HepG2 (cell line): Measurements from ENCODE around the gene INAFM1. TPM values are rescaled to one million over a fixed set of nuclear protein-coding genes. Genes with fewer than 3 reads are reported as not detected.

Experiments used
- CSRNP1 ChIP-seq: sonication (generic); formaldehyde crosslinking; IDR thresholded peaks from 2 replicates; pipeline ENCODE4 v1.8.1; 2023; ENCODE audit warnings: mild to moderate bottlenecking, missing genetic modification reagents
- FOSL2 ChIP-seq: sonication (generic); formaldehyde crosslinking; IDR thresholded peaks from 2 replicates; pipeline ENCODE4 v1.4.0; 2020; ENCODE audit warnings: missing genetic modification reagents
- KMT2B ChIP-seq: IDR thresholded peaks from 2 replicates; pipeline ENCODE4 v1.6.1; 2016; ENCODE audit warnings: missing genetic modification reagents, missing compliant biosample characterization
- MAFG ChIP-seq: sonication (generic); formaldehyde crosslinking; IDR thresholded peaks from 2 replicates; pipeline ENCODE4 v1.5.1; 2020; ENCODE audit warnings: mild to moderate bottlenecking, missing genetic modification reagents
- NR2F6 ChIP-seq, 2 experiments: IDR thresholded peaks; 2 replicates each; pipeline ENCODE4 v1.6.1; 2016; ENCODE audit warnings: antibody characterized with exemption in 1 of 2, mild to moderate bottlenecking in 1 of 2
- RFX5 ChIP-seq: IDR thresholded peaks from 2 replicates; pipeline ENCODE4 v1.6.1; 2011; ENCODE audit warnings: low read depth, low read length, improper control_type of control experiment
- TERF1 ChIP-seq: sonication (generic); formaldehyde crosslinking; IDR thresholded peaks from 2 replicates; pipeline ENCODE4 v1.8.0; 2022; ENCODE audit warnings: mild to moderate bottlenecking, missing genetic modification reagents, moderate library complexity
- ZBTB34 ChIP-seq: sonication (generic); formaldehyde crosslinking; IDR thresholded peaks from 2 replicates; pipeline ENCODE4 v1.8.0; 2022; ENCODE audit warnings: mild to moderate bottlenecking, missing genetic modification reagents
- ZBTB44 ChIP-seq: sonication (generic); formaldehyde crosslinking; IDR thresholded peaks from 2 replicates; pipeline ENCODE4 v1.4.0; 2020; ENCODE audit warnings: missing genetic modification reagents
- ZNF256 ChIP-seq: sonication (generic); formaldehyde crosslinking; conservative IDR thresholded peaks from 2 replicates; pipeline ENCODE4 v1.4.0; 2020; ENCODE audit warnings: missing genetic modification reagents
- ZNF264 ChIP-seq: sonication (generic); formaldehyde crosslinking; IDR thresholded peaks from 2 replicates; pipeline ENCODE4 v1.4.0; 2020; ENCODE audit warnings: missing genetic modification reagents
- ZNF451 ChIP-seq: sonication (generic); formaldehyde crosslinking; IDR thresholded peaks from 2 replicates; pipeline ENCODE4 v1.5.0; 2020; ENCODE audit warnings: mild to moderate bottlenecking, missing genetic modification reagents
- ZNF530 ChIP-seq: sonication (generic); formaldehyde crosslinking; IDR thresholded peaks from 2 replicates; pipeline ENCODE4 v1.5.0; 2020; ENCODE audit warnings: low read depth, mild to moderate bottlenecking, missing genetic modification reagents
- ZNF572 ChIP-seq: sonication (generic); formaldehyde crosslinking; IDR thresholded peaks from 2 replicates; pipeline ENCODE4 v1.5.1; 2020; ENCODE audit warnings: mild to moderate bottlenecking, missing genetic modification reagents
- ZNF629 ChIP-seq: sonication (generic); formaldehyde crosslinking; conservative IDR thresholded peaks from 2 replicates; pipeline ENCODE4 v1.5.0; 2020; ENCODE audit warnings: missing genetic modification reagents
- ZNF687 ChIP-seq: sonication (generic); formaldehyde crosslinking; IDR thresholded peaks from 2 replicates; pipeline ENCODE4 v1.5.1; 2020; ENCODE audit warnings: mild to moderate bottlenecking, missing genetic modification reagents, moderate library complexity
- ZNF790 ChIP-seq: sonication (generic); formaldehyde crosslinking; IDR thresholded peaks from 2 replicates; pipeline ENCODE4 v1.8.0; 2022; ENCODE audit warnings: missing genetic modification reagents, mild to moderate bottlenecking, borderline replicate concordance
- polyA plus RNA-seq, 8 experiments: library from polyadenylated mRNA; depleted of rRNA in 3 of 8; stranded (reverse) in 7 of 8; unstranded in 1 of 8; fragments of >200 nt; fragmentation: Illumina TruSeq in 4 of 8; extraction: Trizol in 4 of 8; gene quantifications; 2 replicates each; pipeline versions ENCODE4 v1.2.1 to v1.2.3, GENCODE V29; 2011 to 2016; ENCODE audit warnings: low read depth in 4 of 8, missing spikeins in 1 of 8, mixed read lengths in 1 of 8; ENCODE audit not compliant: insufficient read depth in 1 of 8
- total RNA-seq, 5 experiments: library from RNA; depleted of rRNA; stranded (reverse); fragments of >200 nt; fragmentation: Illumina TruSeq; extraction: Trizol; gene quantifications; 2 replicates each; pipeline ENCODE4 v1.2.3, GENCODE V29; 2016; ENCODE audit warnings: low read depth in 1 of 5

The INAFM1 gene
- total and polyA plus RNA-seq, 2 of the 13 experiments (the other 11 are each of a cell fraction or from before 2014, with no cell fraction given), result 0.88 to 1.9 TPM

GRCh38 chr19:47227352-47228167, 47.1 kb upstream of the INAFM1 start (continued):
- TF ChIP-seq ZBTB44 (CRISPR knock-in tag) (no peak), ZNF629 (CRISPR knock-in tag) (peak; percentile 54; the same call in 1 of the 2 replicates), FOSL2 (peak; percentile 12; the same call in 1 of the 2 replicates), ZNF687 (CRISPR knock-in tag) (peak; percentile 36; the same call in 1 of the 2 replicates), MAFG (CRISPR knock-in tag) (no peak), ZNF530 (CRISPR knock-in tag) (no peak), NR2F6 (IDR thresholded peaks at IDR 0.05) (peak; percentile 87), NR2F6 (CRISPR knock-in tag; IDR thresholded peaks at IDR 0.05) (peak; percentile 81), ZNF264 (peak; percentile 54; the same call in 1 of the 2 replicates), TERF1 (no peak), KMT2B (CRISPR knock-in tag) (no peak; the same call in 1 of the 2 replicates), ZNF256 (CRISPR knock-in tag) (0 out of 2 replicates have a peak, but pooled peaks have one; percentile 21), ZNF451 (CRISPR knock-in tag) (no peak), ZNF572 (CRISPR knock-in tag) (no peak), RFX5 (0 out of 2 replicates have a peak, but pooled peaks have one; percentile 3), ZBTB34 (CRISPR knock-in tag) (no peak), ZNF790 (CRISPR knock-in tag) (no peak; the same call in 1 of the 2 replicates), CSRNP1 (CRISPR knock-in tag) (peak; percentile 5; the same call in 1 of the 2 replicates)
